NOMO-1 treated with DMSO at 0.1 percent for 48 hours (cell line): Measurements from ENCODE around the gene NECTIN1.

Experiments
- DNase-seq: peaks from one replicate; lab custom pipeline; 2025; ENCODE audit not compliant: unreplicated experiment; lab: John Stamatoyannopoulos, UW

The NECTIN1 gene

DNA sequence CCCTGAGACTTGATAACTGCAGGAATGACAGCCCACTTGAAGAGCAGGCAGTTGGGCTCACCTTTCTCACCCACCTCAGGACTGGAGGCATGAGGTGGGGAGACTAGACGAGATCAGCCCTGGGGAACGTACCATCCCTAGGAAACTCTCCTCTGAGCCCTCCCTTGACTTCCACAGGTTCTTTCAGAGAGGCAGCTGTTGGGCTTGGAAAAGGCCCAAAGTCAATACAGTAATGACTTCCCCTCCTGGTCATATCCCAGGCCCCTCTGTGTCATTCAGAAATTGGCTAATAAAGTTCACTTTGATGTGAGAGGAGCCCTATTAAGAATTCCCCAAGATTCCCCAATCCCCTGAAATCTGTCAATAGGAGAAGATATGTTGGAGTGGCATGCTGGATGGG lies 5.8 kb upstream of the NECTIN1 start:
- DNase-seq, result no peak

GRCh38 chr11:119730789-119731386 lies 1.9 kb upstream of the NECTIN1 start:
- DNase-seq, result no peak

- no peak for DNase-seq
Observed at GRCh38 chr11:119729951-119730613, 1.1 kb upstream of the NECTIN1 start.

DNA sequence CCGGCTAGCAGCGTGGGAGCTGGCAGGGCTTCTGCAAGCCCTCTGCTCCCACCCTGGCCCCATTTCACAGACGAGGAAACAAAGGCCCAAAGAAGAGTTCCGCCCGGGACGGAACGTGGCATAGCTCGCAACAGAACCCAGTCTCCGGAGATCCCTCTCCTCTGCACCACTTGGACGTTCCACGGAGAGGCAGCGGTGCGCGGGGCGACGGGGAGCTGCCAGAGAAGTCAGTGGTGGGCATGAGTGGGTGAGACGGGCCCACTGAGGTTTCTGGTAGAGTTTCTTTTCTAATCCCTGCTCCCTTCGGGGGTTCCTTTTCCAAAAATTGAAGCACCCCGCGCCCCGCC lies 554 bp upstream of the NECTIN1 start:
- DNase-seq, result peak; percentile 55

DNA sequence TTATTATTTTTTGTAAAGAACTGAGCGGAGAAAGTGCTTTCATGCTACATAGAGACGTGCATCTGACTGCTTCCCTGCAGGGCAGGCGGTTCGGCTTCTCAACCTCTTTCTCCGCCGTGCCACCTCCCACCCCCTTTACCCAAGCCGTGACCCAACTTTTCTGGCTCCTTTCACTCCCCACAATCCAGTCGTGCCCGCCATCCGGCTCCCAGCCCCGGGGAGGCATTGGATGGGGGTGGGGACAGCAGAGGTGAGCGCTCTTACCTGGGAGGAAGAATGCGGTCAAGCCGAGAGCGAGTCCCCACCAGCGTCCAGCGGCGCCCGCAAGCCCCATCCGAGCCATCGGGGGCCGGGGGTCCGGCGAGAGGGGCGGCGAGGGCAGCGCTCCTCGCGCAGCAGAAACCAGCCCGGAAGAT lies 781 bp downstream of the NECTIN1 start:
- DNase-seq, result no peak

DNA sequence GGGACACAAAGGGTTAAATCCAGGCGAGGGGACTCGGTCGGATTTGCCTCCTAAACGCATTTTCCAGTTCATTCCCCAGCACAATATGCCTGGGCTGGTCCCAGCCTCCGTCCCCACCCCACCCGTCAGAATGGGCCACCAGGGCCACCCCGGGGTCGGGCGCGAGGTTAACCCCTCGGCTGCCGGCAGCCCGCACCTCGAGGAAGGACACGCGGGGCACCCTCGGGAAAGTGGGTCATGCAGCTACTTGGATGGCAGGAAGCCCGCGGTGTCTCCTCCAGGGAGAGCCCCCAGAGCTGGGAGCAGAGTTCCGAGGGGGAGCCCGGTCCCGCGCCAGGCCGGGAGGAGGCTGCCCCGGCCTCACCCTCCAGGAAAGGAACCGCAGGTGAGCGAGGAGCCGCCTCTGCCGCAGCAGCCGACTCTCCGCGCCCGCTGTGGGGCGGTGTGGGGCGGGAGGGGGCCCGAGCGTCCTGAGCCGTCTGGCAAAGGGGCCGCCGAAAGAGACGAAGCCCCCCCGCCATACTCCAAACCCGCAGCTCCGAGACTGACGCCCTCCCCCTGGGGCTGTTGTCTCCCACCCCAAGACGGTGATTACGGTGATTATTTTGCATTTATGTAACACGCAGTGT lies 1.4 kb downstream of the NECTIN1 start:
- no peak for DNase-seq

GRCh38 chr11:119726585-119727522 lies 2.1 kb downstream of the NECTIN1 start:
- DNase-seq, result no peak

DNA sequence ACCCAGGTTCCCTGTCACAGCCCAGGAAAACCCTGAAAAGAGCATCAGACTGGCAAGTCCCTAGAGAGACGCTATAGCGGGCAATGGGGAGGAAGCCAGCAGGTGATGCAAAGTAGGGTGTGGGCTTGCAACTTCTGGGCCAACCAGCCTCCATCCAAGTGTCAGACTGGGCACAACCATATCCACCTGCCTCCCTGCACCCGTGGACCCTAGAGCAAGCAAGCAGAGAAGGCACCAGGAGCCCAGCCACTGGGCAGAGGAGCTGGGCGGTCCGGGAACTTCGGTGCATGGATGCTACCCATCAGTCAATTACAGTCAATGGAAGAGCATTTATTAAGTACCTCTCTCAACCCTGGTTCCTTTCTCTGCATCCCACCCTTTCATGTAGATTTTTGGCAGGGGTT lies 2.8 kb downstream of the NECTIN1 start:
- DNase-seq, result no peak

DNA sequence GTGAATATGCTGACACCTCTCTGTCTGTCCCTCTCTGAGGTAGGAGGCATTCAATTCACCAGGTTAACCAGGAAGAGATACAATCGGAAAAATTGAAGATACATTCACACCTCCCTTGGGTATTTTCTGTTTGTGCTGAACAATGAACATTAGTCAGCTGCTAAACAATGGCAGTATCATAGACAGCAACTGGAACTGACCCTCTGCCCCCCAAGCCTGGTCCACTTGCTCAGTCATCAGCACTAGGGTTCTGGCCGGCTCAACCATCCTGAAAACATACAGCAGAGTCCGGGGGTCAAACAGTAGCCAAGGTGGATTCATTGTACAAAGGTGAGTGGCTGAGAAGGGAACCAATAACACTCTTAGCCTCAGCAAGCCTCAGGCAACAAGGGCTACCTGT lies 4.0 kb downstream of the NECTIN1 start:
- DNase-seq, result no peak

GRCh38 chr11:119723952-119724325 lies 5.1 kb downstream of the NECTIN1 start:
- DNase-seq, result no peak

GRCh38 chr11:119723243-119723951 lies 5.6 kb downstream of the NECTIN1 start:
- DNase-seq, result no peak

GRCh38 chr11:119722281-119722794 lies 6.7 kb downstream of the NECTIN1 start:
- no peak for DNase-seq

DNA sequence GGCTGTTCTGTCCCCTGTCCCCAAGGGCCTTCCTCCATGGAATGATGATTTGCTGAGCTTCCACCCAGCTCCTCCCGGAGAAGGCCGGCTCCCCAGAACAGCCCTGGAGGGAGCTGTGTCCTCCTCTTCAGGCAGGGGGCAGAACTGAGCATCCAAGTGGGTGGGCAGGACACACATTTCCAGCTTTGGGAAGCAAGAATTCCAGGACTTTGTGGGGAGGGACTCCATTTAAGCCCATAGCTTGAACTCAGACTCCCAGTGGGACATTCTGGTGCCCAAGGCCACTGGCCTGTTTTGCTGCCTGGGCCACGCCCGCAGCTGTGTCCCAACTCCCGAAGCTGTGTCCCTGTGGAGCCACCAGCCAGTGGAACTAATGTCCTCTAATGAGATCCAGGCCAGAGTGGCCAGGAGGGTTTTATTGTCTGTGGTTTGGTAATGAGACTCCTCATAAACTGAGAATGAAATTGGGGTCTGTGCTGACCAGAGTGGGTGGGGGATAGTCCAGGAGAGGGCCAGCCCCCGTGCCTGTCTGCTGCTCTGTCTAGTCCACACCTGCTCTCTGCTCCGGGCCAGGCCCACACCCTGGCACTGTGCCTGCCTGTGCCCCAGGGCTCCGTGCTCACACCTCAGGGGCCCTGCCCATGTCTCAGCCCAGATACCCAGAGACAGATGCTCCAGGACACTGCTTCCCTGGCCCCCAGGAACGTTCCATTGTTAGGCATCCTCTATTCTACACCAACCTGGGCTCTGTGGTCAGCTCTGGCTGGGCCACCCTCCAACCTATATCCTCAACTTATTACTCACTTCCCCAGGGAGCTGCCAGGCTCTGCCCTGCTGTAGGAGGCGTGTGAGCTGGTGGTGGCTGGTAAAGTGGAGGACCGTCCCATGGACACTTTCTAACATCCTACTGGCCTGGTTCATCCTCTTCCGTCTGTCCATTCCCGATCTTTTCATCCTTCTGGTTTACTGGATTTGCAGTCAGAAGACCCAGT lies 7.6 kb downstream of the NECTIN1 start:
- DNase-seq, result no peak

- no peak for DNase-seq
Observed at GRCh38 chr11:119720311-119720913, 8.6 kb downstream of the NECTIN1 start.

DNA sequence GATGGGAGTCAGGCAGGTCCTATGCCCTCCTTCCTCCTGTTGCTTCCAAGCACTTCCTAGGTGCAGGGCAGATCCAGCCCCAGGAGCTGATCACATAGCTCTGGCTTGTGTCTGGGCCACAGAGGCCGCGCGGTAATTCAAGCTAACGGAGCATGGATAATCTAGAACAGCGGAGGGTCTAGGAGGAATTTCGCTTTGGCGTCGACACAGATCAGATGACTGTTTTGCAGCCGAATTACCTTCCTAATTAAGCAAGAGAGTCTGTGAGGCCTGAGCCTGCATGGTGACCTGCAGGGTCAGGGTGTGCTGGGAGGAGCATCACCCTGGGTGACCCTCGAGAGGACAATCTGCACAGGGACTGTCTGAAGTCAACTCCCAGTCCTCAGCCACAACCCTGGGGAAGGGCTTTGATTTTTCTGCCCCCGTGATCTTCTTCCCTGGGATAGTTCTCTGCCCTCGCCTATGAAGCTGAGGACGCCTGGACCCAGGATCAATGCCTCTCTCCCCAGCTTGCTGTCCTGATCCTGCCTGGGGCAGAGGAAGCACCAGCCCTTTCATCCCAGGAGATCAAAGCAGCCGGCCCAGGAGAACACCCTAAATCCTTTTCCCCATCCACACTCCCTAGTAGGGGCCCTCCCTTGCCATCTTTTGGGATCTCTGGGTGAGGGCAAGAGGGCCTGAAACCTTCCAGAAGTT lies 11.0 kb downstream of the NECTIN1 start:
- DNase-seq, result no peak

GRCh38 chr11:119716582-119717498 lies 12.2 kb downstream of the NECTIN1 start:
- no peak for DNase-seq

DNA sequence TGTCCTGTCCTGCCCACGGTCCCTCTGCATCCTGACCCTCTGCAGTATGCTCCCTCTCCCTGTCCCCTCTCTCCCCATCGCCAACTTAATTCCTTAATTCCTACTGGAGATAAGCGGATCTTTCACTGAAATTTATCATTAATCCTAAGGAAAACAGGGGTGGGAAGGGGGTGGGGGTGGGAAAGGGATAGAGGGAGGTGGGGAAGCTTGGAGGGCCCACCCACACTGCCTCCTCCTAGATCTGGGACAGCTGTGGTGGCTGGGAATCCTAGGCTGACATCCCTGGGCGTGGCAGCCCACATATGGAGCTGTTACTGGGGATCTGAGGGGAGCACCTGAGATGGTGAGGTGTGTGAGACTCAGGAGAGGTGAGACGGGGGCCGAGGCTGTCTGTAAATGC lies 14.4 kb downstream of the NECTIN1 start:
- no peak for DNase-seq

DNA sequence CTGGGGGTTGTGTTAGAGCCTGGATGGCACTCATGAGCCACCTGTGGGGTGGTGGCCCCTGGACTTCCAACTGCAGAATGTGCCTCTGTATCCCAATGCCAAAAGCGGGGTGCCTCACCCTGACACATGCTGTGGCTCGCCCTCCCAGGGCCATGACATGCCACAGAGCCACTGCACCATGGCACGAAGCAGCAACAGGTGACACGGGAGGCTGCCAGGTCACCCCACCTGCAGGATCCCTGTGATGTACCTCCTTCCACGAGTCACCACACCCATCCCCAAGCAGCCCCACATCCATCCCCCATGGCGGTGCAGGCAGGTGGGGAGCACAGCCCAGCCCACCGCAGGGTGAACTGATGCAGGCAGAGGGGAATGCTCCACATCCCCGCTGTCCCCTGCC lies 14.8 kb downstream of the NECTIN1 start:
- no peak for DNase-seq
